Tibial artery (tissue), 4 donors: ENCODE measurements around the gene PIP5K1B.
"Not testable (repeated sequence)": the region's sequence is repeated elsewhere in the genome, so short reads cannot be mapped to it uniquely, and the experiment has no call there.

ENCODE experiments used
- DNase-seq, 2 donors: peaks; one replicate each; pipeline ENCODE4 v3.0.0-alpha.2; 2019
- H3K27ac ChIP-seq, 2 donors: fragments of 200-600 bp; sonication (generic) in 1 of 2; 1 replicate in 1 of 2; 2 replicates in 1 of 2; pipeline ENCODE4 v1.5.1; 2018 to 2019; ENCODE audit warnings: mild to moderate bottlenecking in 1 of 2
- H3K27me3 ChIP-seq, 2 donors: fragments of 200-600 bp; sonication (generic) in 1 of 2; one replicate each; pipeline versions ENCODE4 v1.5.1 to v1.6.0; 2016 to 2019
- H3K36me3 ChIP-seq, 3 donors: fragments of 200-600 bp; sonication (generic) in 2 of 3; one replicate each; pipeline ENCODE4 v1.5.1; 2016 to 2019; ENCODE audit warnings: mild to moderate bottlenecking in 2 of 3
- H3K4me1 ChIP-seq, 4 donors: fragments of 200-600 bp; sonication (generic) in 2 of 4; 1 replicate in 3 of 4; 2 replicates in 1 of 4; pipeline ENCODE4 v1.5.1; 2016 to 2019
- H3K4me3 ChIP-seq, 2 donors: fragments of 200-600 bp; sonication (generic) in 1 of 2; 1 replicate in 1 of 2; 2 replicates in 1 of 2; pipeline ENCODE4 v1.5.1; 2018 to 2019; ENCODE audit warnings: mild to moderate bottlenecking in 2 of 2
- H3K9me3 ChIP-seq, 3 donors: fragments of 200-600 bp; sonication (generic) in 1 of 3; one replicate each; pipeline ENCODE4 v1.5.1; 2016 to 2019
- intact Hi-C: fragments of 100-400 bp; cut with DNase I; formaldehyde crosslinking; loops from one replicate; pipeline ENCODE4 v1.15.0; 2023; ENCODE audit warnings: low total_unique reads
- TF ChIP-seq, protein P1 (sequence below), 2 experiments: fragments of 200-600 bp in 1 of 2; fragments of 450-650 bp in 1 of 2; IDR thresholded peaks; one replicate each; pipeline ENCODE4 v1.5.1; 2017 to 2019; ENCODE audit warnings: antibody characterized with exemption in 2 of 2, mild to moderate bottlenecking in 1 of 2, moderate library complexity in 1 of 2

The PIP5K1B gene

GRCh38 chr9:69049094-69049493, 344.1 kb downstream of the PIP5K1B start:
- Histone ChIP-seq H3K4me3 (no peak overlapping the region), H3K36me3 (peaks cover 0 to 18% (median 9%) of the 10 kb centered on the region in 3 donors), H3K27me3 (no peaks in the 10 kb centered on the region), H3K4me1 (peaks cover 0 to 16% (median 8%) of the 10 kb centered on the region in 4 donors), H3K27ac (no peak overlapping the region), H3K9me3 (no peaks in the 10 kb centered on the region)
- DNase-seq = no peak
- TF ChIP-seq, protein P1, sequence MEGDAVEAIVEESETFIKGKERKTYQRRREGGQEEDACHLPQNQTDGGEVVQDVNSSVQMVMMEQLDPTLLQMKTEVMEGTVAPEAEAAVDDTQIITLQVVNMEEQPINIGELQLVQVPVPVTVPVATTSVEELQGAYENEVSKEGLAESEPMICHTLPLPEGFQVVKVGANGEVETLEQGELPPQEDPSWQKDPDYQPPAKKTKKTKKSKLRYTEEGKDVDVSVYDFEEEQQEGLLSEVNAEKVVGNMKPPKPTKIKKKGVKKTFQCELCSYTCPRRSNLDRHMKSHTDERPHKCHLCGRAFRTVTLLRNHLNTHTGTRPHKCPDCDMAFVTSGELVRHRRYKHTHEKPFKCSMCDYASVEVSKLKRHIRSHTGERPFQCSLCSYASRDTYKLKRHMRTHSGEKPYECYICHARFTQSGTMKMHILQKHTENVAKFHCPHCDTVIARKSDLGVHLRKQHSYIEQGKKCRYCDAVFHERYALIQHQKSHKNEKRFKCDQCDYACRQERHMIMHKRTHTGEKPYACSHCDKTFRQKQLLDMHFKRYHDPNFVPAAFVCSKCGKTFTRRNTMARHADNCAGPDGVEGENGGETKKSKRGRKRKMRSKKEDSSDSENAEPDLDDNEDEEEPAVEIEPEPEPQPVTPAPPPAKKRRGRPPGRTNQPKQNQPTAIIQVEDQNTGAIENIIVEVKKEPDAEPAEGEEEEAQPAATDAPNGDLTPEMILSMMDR (IDR thresholded peaks at IDR 0.05) = no peak
- intact Hi-C loops = no loop called here

GRCh38 chr9:69050936-69051335, 345.9 kb downstream of the PIP5K1B start:
- H3K36me3 ChIP-seq = peaks cover 0 to 18% (median 9%) of the 10 kb centered on the region in 3 donors
- not testable (repeated sequence) for H3K4me3 ChIP-seq, H3K27ac ChIP-seq, H3K9me3 ChIP-seq, H3K27me3 ChIP-seq
- peaks cover 0 to 29% (median 11%) of the 10 kb centered on the region in 4 donors for H3K4me1 ChIP-seq
- DNase-seq = peak in 1 of 2 donors; percentile 17
- intact Hi-C loops = loop anchor here (10.0 kb wide), 1 partner anchor 94 kb away; no protein-coding TSS in a partner anchor

GRCh38 chr9:69054989-69055388, 349.9 kb downstream of the PIP5K1B start:
- H3K4me3 ChIP-seq = no peak overlapping the region
- H3K36me3 ChIP-seq = no peaks in the 10 kb centered on the region
- H3K9me3 ChIP-seq = no peaks in the 10 kb centered on the region
- H3K4me1 ChIP-seq = peaks cover 0 to 17% (median 3%) of the 10 kb centered on the region in 4 donors
- no peak overlapping the region for H3K27ac ChIP-seq
- H3K27me3 ChIP-seq = no peaks in the 10 kb centered on the region
- intact Hi-C loops = loop anchor here (2.0 to 10.0 kb wide), 2 partner anchors 90 to 136 kb away; no protein-coding TSS in a partner anchor
- TF ChIP-seq, protein P1 (IDR thresholded peaks at IDR 0.05) = no peak
- DNase-seq = peak in 1 of 2 donors; percentile 53

GRCh38 chr9:69056191-69056815, 351.3 kb downstream of the PIP5K1B start:
- H3K36me3 ChIP-seq = no peaks in the 10 kb centered on the region
- no peaks in the 10 kb centered on the region for H3K9me3 ChIP-seq
- H3K4me3 ChIP-seq = no peak overlapping the region
- intact Hi-C loops = loop anchor here (10.0 kb wide), 1 partner anchor 88 kb away; no protein-coding TSS in a partner anchor
- H3K4me1 ChIP-seq = peaks cover 0 to 17% (median 3%) of the 10 kb centered on the region in 4 donors
- no peak for DNase-seq
- TF ChIP-seq, protein P1 (IDR thresholded peaks at IDR 0.05) = no peak
- no peak overlapping the region for H3K27ac ChIP-seq
- no peaks in the 10 kb centered on the region for H3K27me3 ChIP-seq

GRCh38 chr9:69058101-69058500, 353.1 kb downstream of the PIP5K1B start:
- H3K4me3 ChIP-seq = no peak overlapping the region
- no peak overlapping the region for H3K27ac ChIP-seq
- no peaks in the 10 kb centered on the region for H3K9me3 ChIP-seq
- H3K4me1 ChIP-seq = peaks cover 0 to 17% (median 3%) of the 10 kb centered on the region in 4 donors
- DNase-seq = peak in 1 of 2 donors; percentile 20
- H3K36me3 ChIP-seq = no peaks in the 10 kb centered on the region
- no peaks in the 10 kb centered on the region for H3K27me3 ChIP-seq
- intact Hi-C loops = loop anchor here (10.0 kb wide), 1 partner anchor 87 kb away; no protein-coding TSS in a partner anchor
- TF ChIP-seq, protein P1 (IDR thresholded peaks at IDR 0.05) = no peak
